Measurements from ENCODE around the gene CREB5.
"Not testable (repeated sequence)": the region's sequence is repeated elsewhere in the genome, so short reads cannot be mapped to it uniquely, and the experiment has no call there.

Gene CREB5

GRCh38 chr7:28582226-28582625 is 169.9 kb downstream of the CREB5 start:
- no peak for DNase-seq (ENCODE audit: low spot score)

- no peak for DNase-seq (ENCODE audit: low spot score)
Observed at GRCh38 chr7:28584235-28584634, 171.9 kb downstream of the CREB5 start.

- no peak for DNase-seq (ENCODE audit: low spot score)
Observed at GRCh38 chr7:28586736-28587135, 174.4 kb downstream of the CREB5 start.

- no peak for DNase-seq (ENCODE audit: low spot score)
Observed at GRCh38 chr7:28587211-28587610, 174.9 kb downstream of the CREB5 start.

GRCh38 chr7:28588602-28589001 is 176.3 kb downstream of the CREB5 start:
- no peak for DNase-seq (ENCODE audit: low spot score)

- no peak for DNase-seq (ENCODE audit: low spot score)
Observed at GRCh38 chr7:28591041-28591674, 178.8 kb downstream of the CREB5 start.

GRCh38 chr7:28591725-28592349 is 179.5 kb downstream of the CREB5 start:
- no peak for DNase-seq (ENCODE audit: low spot score)

GRCh38 chr7:28592861-28593260 is 180.5 kb downstream of the CREB5 start:
- DNase-seq (ENCODE audit: low spot score), result no peak

GRCh38 chr7:28595076-28595475 is 182.8 kb downstream of the CREB5 start:
- DNase-seq (ENCODE audit: low spot score), result no peak

GRCh38 chr7:28595801-28596200 is 183.5 kb downstream of the CREB5 start:
- no peak for DNase-seq (ENCODE audit: low spot score)

- DNase-seq (ENCODE audit: low spot score), result no peak
Observed at GRCh38 chr7:28596245-28596935, 184.1 kb downstream of the CREB5 start.

- DNase-seq (ENCODE audit: low spot score), result no peak
Observed at GRCh38 chr7:28597284-28597683, 185.0 kb downstream of the CREB5 start.

- DNase-seq (ENCODE audit: low spot score), result not testable (repeated sequence)
Observed at GRCh38 chr7:28598037-28598436, 185.7 kb downstream of the CREB5 start.

GRCh38 chr7:28598586-28598985 is 186.3 kb downstream of the CREB5 start:
- DNase-seq (ENCODE audit: low spot score), result no peak

GRCh38 chr7:28599411-28599810 is 187.1 kb downstream of the CREB5 start:
- no peak for DNase-seq (ENCODE audit: low spot score)

GRCh38 chr7:28602282-28602681 is 190.0 kb downstream of the CREB5 start:
- DNase-seq (ENCODE audit: low spot score), result no peak

GRCh38 chr7:28605427-28606085 is 193.2 kb downstream of the CREB5 start:
- no peak for DNase-seq (ENCODE audit: low spot score)

- DNase-seq (ENCODE audit: low spot score), result no peak
Observed at GRCh38 chr7:28606421-28606820, 194.1 kb downstream of the CREB5 start.

GRCh38 chr7:28607855-28608193 is 195.5 kb downstream of the CREB5 start:
- DNase-seq (ENCODE audit: low spot score), result no peak

- no peak for DNase-seq (ENCODE audit: low spot score)
Observed at GRCh38 chr7:28608237-28608656, 195.9 kb downstream of the CREB5 start.

- no peak for DNase-seq (ENCODE audit: low spot score)
Observed at GRCh38 chr7:28608731-28609130, 196.4 kb downstream of the CREB5 start.

GRCh38 chr7:28609608-28610007 is 197.3 kb downstream of the CREB5 start:
- no peak for DNase-seq (ENCODE audit: low spot score)

GRCh38 chr7:28611399-28611897 is 199.1 kb downstream of the CREB5 start:
- not testable (repeated sequence) for DNase-seq (ENCODE audit: low spot score)
